ENCODE measurements around the gene HRC. TPM values are rescaled to one million over a fixed set of nuclear protein-coding genes. Genes with fewer than 3 reads are reported as not detected.
"Not testable (repeated sequence)": the region's sequence is repeated elsewhere in the genome, so short reads cannot be mapped to it uniquely, and the experiment has no call there.

HRC gene
- total RNA-seq, 2 donors from 2014 or later = 2.1 to 4.3 TPM

DNA sequence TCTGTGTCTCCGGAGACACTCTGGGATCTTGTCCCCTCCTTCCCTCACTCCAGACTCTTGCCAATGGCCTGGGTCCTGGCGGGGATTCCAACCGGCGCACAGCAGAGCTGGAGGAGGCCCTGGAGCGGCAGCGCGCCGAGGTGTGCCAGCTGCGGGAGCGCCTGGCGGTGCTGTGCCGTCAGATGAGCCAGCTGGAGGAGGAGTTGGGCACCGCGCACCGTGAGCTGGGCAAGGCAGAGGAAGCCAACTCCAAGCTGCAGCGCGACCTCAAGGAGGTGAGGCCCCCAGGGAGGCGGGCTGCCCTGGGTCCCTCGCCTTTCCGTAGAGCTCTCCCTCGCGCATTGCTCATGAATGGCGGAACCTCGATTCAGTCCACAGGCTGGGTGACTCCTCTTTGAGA lies 24.9 kb downstream of the HRC start:
- peaks cover 26% of the 10 kb centered on the region for H3K4me1 ChIP-seq
- no peak overlapping the region for H3K4me3 ChIP-seq
- no peaks in the 10 kb centered on the region for H3K9me3 ChIP-seq
- no peaks in the 10 kb centered on the region for H3K27me3 ChIP-seq
- TF ChIP-seq, protein P1, sequence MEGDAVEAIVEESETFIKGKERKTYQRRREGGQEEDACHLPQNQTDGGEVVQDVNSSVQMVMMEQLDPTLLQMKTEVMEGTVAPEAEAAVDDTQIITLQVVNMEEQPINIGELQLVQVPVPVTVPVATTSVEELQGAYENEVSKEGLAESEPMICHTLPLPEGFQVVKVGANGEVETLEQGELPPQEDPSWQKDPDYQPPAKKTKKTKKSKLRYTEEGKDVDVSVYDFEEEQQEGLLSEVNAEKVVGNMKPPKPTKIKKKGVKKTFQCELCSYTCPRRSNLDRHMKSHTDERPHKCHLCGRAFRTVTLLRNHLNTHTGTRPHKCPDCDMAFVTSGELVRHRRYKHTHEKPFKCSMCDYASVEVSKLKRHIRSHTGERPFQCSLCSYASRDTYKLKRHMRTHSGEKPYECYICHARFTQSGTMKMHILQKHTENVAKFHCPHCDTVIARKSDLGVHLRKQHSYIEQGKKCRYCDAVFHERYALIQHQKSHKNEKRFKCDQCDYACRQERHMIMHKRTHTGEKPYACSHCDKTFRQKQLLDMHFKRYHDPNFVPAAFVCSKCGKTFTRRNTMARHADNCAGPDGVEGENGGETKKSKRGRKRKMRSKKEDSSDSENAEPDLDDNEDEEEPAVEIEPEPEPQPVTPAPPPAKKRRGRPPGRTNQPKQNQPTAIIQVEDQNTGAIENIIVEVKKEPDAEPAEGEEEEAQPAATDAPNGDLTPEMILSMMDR (IDR thresholded peaks at IDR 0.05) = no peak
- TF ChIP-seq POLR2A (IDR thresholded peaks at IDR 0.05) = no peak
- ATAC-seq (no peak), DNase-seq (no peak)
- WGBS, 2 donors = 90 to 95% methylated on average over 16 to 24 of the region's 24 CpGs
- H3K27ac ChIP-seq = no peak overlapping the region
- intact Hi-C loops (cut with DNase I) = no loop called here
- H3K36me3 ChIP-seq (replicated peaks in 1 of 2; ENCODE audit: insufficient read depth in 1 of 2, low read depth in 2 of 2) = no peaks in the 10 kb centered on the region

DNA sequence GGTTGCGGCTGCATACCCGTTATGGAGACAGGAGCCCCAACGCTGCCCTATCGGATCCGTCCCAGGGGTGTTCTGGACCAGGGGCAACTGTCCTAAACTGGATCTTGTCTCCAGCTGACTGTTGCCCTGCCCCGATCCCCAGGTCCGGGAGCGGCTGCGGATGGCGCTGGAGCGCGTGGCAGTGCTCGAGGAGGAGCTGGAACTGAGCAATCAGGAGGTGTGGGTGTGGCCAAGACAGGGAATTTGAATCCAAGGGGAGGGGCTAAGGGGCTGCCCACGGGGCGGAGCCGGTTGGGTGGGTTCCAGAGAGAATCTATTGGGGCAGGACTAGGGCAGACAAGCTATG lies 26.0 kb downstream of the HRC start:
- Histone ChIP-seq H3K9me3 (no peaks in the 10 kb centered on the region), H3K27ac (no peak overlapping the region), H3K4me1 (peaks cover 26% of the 10 kb centered on the region), H3K36me3 (replicated peaks in 1 of 2; ENCODE audit: insufficient read depth in 1 of 2, low read depth in 2 of 2) (no peaks in the 10 kb centered on the region), H3K27me3 (no peaks in the 10 kb centered on the region), H3K4me3 (no peak overlapping the region)
- TF ChIP-seq, protein P1 (IDR thresholded peaks at IDR 0.05) = no peak
- no peak for ATAC-seq
- no peak for DNase-seq
- 72 to 73% methylated on average over 16 of the region's 16 CpGs for WGBS, 2 donors
- intact Hi-C loops (cut with DNase I) = loop anchor here (2.0 kb wide), 1 partner anchor 16 kb away; no protein-coding TSS in a partner anchor

DNA sequence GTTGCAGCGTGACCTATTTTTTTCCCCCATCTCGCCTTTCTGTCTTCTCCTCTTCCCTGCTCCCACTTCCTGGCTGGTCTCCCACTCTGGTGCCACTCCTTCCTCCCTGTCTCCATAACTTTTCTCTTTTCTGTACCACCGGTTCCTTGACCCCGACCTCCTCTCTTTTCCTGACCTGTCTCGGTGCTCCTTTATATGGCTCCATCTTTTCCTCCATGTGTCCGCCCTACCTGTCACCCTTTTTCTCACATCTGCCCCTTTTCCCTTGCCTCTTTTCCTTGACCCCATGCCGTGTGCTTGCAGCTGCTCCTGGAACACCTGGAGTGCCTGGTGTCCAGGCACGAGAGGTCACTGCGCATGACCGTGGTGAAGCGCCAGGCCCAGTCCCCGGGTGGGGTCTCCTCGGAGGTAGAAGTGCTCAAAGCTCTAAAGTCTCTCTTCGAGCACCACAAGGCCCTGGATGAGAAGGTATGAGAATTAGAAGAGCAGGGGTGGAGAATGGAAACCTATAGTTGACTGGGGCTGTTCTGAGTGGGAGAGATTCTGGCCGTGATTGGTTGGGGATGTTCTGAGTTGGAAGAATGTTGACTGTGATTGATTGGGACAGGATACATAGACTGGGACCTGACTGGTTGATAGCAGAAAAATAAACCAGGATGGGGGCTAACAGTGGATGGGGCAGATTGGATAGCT lies 26.5 kb downstream of the HRC start:
- intact Hi-C loops (cut with DNase I) = loop anchor here (2.0 kb wide), 1 partner anchor 16 kb away; no protein-coding TSS in a partner anchor
- H3K27me3 ChIP-seq = no peaks in the 10 kb centered on the region
- ATAC-seq = no peak
- no peaks in the 10 kb centered on the region for H3K36me3 ChIP-seq (replicated peaks in 1 of 2; ENCODE audit: insufficient read depth in 1 of 2, low read depth in 2 of 2)
- DNase-seq = no peak
- peak overlapping the region in 2 of 4 donors; percentile 18 to 74 for H3K27ac ChIP-seq
- TF ChIP-seq, protein P1 (IDR thresholded peaks at IDR 0.05) = no peak
- no peak for TF ChIP-seq POLR2A (IDR thresholded peaks at IDR 0.05)
- 47 to 60% methylated on average over 15 of the region's 15 CpGs for WGBS, 2 donors
- peaks cover 22% of the 10 kb centered on the region for H3K4me1 ChIP-seq
- no peaks in the 10 kb centered on the region for H3K9me3 ChIP-seq
- H3K4me3 ChIP-seq = no peak overlapping the region

DNA sequence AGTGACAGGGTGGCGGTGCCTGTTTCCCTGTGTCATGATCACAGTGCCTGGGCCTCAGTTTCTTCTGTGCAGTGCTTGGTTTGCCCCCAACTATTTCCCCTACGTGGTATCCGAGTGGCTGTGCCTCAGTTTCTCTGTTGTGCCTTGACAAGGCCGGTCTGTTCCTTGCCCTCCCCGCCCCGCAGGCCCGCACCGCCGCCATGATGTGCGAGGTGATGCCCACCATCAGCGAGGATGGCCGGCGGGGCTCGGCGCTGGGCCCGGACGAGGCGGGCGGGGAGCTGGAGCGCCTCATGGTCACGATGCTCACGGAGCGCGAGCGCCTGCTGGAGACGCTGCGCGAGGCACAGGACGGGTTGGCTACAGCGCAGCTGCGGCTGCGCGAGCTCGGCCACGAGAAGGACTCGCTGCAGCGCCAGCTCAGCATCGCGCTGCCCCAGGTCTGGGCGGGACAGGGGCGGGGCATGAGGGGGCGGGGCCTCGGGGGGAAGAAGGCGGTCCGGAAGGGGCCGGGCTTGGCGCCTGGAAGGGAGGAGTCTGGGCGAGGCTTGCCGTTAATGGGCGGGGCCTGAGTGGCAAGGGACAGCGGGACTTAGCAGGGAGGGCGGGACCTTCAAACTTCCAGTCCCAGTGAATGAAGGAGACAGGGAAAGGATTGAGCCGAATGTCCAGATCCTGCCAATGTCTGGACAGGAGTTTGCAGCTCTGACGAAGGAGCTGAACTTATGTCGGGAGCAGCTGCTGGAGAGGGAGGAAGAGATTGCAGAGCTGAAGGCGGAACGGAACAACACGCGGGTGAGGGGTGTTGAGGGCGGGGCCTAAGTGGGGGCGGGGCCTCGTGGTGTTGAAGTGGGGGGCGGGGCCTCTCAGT lies 27.3 kb downstream of the HRC start:
- TF ChIP-seq POLR2A (IDR thresholded peaks at IDR 0.05) = peak in 1 of 3 donors; percentile 23
- TF ChIP-seq, protein P1 (IDR thresholded peaks at IDR 0.05) = peak in 5 of 7 experiments; percentile 14 to 54 (median 34)
- ATAC-seq (peak; percentile 97), DNase-seq (peak; percentile 96 to 98 (median 97))
- intact Hi-C loops (cut with DNase I) = loop anchor here (2.0 kb wide), 1 partner anchor 17 kb away; no protein-coding TSS in a partner anchor
- H3K27me3 ChIP-seq = no peaks in the 10 kb centered on the region
- 3 to 8% methylated on average over 34 to 63 of the region's 63 CpGs for WGBS, 2 donors
- H3K4me1 ChIP-seq = peaks cover 15% of the 10 kb centered on the region
- no peak overlapping the region for H3K4me3 ChIP-seq
- peak overlapping the region in 3 of 4 donors; percentile 50 to 78 (median 74) for H3K27ac ChIP-seq
- H3K36me3 ChIP-seq (replicated peaks in 1 of 2; ENCODE audit: insufficient read depth in 1 of 2, low read depth in 2 of 2) = no peaks in the 10 kb centered on the region
- H3K9me3 ChIP-seq = no peaks in the 10 kb centered on the region

DNA sequence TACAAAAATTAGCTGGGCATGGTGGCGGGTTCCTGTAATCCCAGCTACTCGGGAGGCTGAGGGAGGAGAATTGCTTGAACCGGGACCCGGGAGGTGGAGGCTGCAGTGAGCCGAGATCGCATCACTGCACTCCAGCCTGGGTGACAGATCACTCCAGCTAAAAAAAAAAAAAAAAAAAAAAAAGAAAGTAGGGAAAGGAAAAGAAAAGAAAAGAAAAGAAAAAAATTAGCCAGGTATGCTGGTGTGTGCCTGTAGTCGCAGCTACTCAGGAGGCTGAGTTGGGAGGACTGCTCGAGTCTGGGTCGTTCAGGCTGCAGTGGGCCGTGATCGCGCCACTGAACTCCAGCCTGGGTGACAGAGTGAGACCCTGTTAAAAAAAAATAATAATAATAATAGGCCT lies 28.0 kb downstream of the HRC start:
- H3K4me3 ChIP-seq; H3K36me3 ChIP-seq (replicated peaks in 1 of 2; ENCODE audit: insufficient read depth in 1 of 2, low read depth in 2 of 2); H3K9me3 ChIP-seq; DNase-seq; H3K27ac ChIP-seq; intact Hi-C loops (cut with DNase I); ATAC-seq; H3K27me3 ChIP-seq: not testable (repeated sequence)
- WGBS, 2 donors = 90 to 95% methylated on average over 9 to 12 of the region's 12 CpGs
- peaks cover 13% of the 10 kb centered on the region for H3K4me1 ChIP-seq

Data from body of pancreas (tissue), 4 donors.